Left ventricle myocardium inferior (tissue), 1 donor: ENCODE results near the gene ZNF586. TPM values are rescaled to one million over a fixed set of nuclear protein-coding genes. Genes with fewer than 3 reads are reported as not detected.
"Not testable (repeated sequence)": the region's sequence is repeated elsewhere in the genome, so short reads cannot be mapped to it uniquely, and the experiment has no call there.

Experiments used
- DNase-seq: peaks from one replicate; pipeline ENCODE4 v3.0.0-alpha.2; 2020
- H3K27ac ChIP-seq: fragments of 200-600 bp; replicated peaks from 2 replicates; pipeline ENCODE4 v1.8.0; 2021
- H3K27me3 ChIP-seq: fragments of 200-600 bp; 2 replicates; pipeline ENCODE4 v1.8.0; 2021; ENCODE audit warnings: low read depth
- H3K36me3 ChIP-seq: fragments of 200-600 bp; 2 replicates; pipeline ENCODE4 v1.8.0; 2021
- H3K4me1 ChIP-seq: fragments of 200-600 bp; 2 replicates; pipeline ENCODE4 v1.8.0; 2021
- H3K4me3 ChIP-seq: fragments of 200-600 bp; 2 replicates; pipeline ENCODE4 v1.8.0; 2021; ENCODE audit warnings: mild to moderate bottlenecking, moderate library complexity
- H3K9me3 ChIP-seq: fragments of 200-600 bp; replicated peaks from 2 replicates; pipeline ENCODE4 v1.8.0; 2021
- intact Hi-C: fragments of 100-400 bp; cut with micrococcal nuclease; formaldehyde crosslinking; loops from one replicate; pipeline ENCODE4 v1.11.0; 2022
- total RNA-seq: library from RNA; stranded (reverse); fragmentation: NEBNext Ultra II Directional; extraction: Animal tissue kit (Norgen Biotek cat#: 25700); gene quantifications from one replicate; pipeline ENCODE4 v1.2.1, GENCODE V29; 2021
- TF ChIP-seq, protein P1 (sequence below): fragments of 200-600 bp; IDR thresholded peaks from 2 replicates; pipeline ENCODE4 v1.8.0; 2021; ENCODE audit warnings: antibody characterized with exemption, mild to moderate bottlenecking, borderline replicate concordance
- donor health status: DM: no; HTN: yes; CAD: no; lungs with severe emphysema.

The ZNF586 gene
- total RNA-seq, 1 donor from 2014 or later, result 12.0 TPM

DNA sequence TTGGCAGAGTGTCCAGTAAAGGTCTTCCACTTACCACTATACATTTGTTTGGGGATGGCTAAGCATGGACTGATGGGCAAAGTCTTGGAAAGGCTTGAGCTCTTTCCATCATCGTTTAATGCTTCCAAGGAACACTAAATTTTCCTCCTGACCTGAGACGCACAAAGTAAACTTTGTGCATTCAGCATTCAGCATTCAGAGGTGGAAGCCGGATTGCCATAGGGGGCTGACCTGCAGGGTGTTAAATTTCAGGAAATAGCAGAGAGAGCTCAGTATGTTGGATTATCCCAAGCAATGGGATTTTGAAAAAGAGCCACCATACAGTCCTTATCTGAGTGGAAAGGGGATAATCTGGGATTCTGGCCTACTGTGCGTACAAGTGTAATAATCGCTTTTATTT is 31.2 kb downstream of the ZNF586 start:
- H3K36me3 ChIP-seq, result peaks cover 18% of the 10 kb centered on the region
- no peak overlapping the region for H3K27ac ChIP-seq
- no peak overlapping the region for H3K4me3 ChIP-seq
- no peaks in the 10 kb centered on the region for H3K9me3 ChIP-seq
- intact Hi-C loops, result no loop called here
- TF ChIP-seq, protein P1, sequence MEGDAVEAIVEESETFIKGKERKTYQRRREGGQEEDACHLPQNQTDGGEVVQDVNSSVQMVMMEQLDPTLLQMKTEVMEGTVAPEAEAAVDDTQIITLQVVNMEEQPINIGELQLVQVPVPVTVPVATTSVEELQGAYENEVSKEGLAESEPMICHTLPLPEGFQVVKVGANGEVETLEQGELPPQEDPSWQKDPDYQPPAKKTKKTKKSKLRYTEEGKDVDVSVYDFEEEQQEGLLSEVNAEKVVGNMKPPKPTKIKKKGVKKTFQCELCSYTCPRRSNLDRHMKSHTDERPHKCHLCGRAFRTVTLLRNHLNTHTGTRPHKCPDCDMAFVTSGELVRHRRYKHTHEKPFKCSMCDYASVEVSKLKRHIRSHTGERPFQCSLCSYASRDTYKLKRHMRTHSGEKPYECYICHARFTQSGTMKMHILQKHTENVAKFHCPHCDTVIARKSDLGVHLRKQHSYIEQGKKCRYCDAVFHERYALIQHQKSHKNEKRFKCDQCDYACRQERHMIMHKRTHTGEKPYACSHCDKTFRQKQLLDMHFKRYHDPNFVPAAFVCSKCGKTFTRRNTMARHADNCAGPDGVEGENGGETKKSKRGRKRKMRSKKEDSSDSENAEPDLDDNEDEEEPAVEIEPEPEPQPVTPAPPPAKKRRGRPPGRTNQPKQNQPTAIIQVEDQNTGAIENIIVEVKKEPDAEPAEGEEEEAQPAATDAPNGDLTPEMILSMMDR, result no peak
- no peaks in the 10 kb centered on the region for H3K27me3 ChIP-seq
- peaks cover 53% of the 10 kb centered on the region for H3K4me1 ChIP-seq
- no peak for DNase-seq

- Histone ChIP-seq H3K9me3 (no peaks in the 10 kb centered on the region), H3K27ac (no peak overlapping the region), H3K4me1 (peaks cover 53% of the 10 kb centered on the region), H3K36me3 (peaks cover 25% of the 10 kb centered on the region), H3K27me3 (no peaks in the 10 kb centered on the region), H3K4me3 (no peak overlapping the region)
- intact Hi-C loops, result no loop called here
- TF ChIP-seq, protein P1, result no peak
- no peak for DNase-seq
These were observed 32.8 kb downstream of the ZNF586 start for GRCh38 chr19:57802269-57802668.

DNA sequence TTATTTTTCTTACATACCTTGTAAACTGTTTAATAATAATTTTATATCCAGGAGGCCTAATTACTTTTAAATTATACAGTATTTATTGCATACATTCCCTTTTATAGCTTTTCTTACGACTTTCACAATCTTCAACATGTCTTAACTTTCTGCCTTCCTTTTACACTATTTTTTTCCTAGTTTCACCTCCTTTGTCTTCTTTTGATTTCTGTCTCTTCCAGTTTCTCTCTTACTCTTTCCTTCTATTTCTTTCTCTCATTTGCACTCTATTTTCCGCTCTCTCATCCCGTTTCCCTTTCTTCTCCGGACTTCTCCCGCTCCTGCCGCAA is 33.8 kb downstream of the ZNF586 start:
- Histone ChIP-seq H3K27me3 (no peaks in the 10 kb centered on the region), H3K4me1 (peaks cover 53% of the 10 kb centered on the region), H3K9me3 (no peaks in the 10 kb centered on the region), H3K36me3 (peaks cover 31% of the 10 kb centered on the region), H3K27ac (peak overlapping the region; percentile 71), H3K4me3 (peak overlapping the region; percentile 64)
- no peak for DNase-seq
- TF ChIP-seq, protein P1, result no peak
- intact Hi-C loops, result no loop called here

DNA sequence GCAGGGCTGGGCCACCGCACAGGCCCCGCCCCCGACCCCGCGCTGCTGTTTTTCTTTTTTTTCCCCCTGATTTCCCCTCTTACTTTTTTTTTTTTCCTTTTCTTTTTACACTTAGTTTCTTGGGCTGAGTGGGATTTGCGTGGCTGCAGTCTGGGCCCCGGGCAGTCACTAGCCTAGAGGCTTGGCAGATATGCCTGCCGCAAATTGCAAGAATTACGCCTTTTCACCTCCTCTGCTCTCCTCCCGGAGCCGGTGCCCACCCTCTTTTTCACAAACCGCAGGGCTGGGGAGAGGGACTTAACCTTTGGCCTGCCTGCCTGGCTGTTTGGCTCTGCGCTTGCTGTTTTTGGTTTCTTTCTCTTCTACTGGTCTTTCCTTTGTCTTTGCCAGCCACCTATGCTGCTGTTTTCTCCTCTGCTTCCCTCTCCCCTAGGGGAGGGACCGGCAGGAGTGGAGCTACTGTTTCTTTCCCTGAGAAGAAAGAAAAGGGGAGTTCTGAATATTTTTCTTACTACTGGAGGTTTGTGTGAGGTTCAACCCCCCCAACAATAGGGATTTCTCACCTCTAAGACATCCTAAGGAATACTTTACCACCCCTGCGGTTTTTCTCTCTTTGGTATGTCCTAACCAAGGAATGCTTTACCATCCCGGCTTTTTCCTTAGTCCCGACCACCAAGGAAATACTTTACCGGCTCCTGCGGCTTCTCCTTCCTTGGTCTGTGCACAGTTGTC is 34.3 kb downstream of the ZNF586 start:
- peaks cover 35% of the 10 kb centered on the region for H3K36me3 ChIP-seq
- DNase-seq, result no peak
- peak overlapping the region; percentile 71 for H3K27ac ChIP-seq
- H3K4me1 ChIP-seq, result peaks cover 50% of the 10 kb centered on the region
- intact Hi-C loops, result no loop called here
- peak overlapping the region; percentile 64 for H3K4me3 ChIP-seq
- H3K27me3 ChIP-seq, result no peaks in the 10 kb centered on the region
- TF ChIP-seq, protein P1, result no peak
- no peaks in the 10 kb centered on the region for H3K9me3 ChIP-seq

DNA sequence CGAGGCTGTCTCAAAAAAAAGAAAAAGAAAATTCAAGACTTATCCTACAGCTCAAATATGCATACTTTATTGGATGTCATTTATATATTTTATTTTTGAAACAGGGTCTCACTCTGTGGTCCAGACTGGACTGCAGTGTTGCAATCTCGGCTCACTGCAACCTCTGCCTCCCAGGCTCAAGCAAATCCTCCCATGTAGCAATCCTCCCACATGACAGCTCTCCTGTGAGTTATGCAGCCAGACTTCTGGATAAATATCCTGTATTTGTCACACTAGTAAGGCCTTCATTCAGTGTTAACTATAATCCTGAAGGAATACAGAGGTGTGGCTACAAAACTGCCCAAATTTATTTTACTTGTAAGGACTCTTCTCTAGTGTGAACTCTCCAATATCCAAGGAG is 38.1 kb downstream of the ZNF586 start:
- no peak overlapping the region for H3K27ac ChIP-seq
- intact Hi-C loops, result no loop called here
- no peak overlapping the region for H3K4me3 ChIP-seq
- TF ChIP-seq, protein P1, result no peak
- H3K27me3 ChIP-seq, result no peaks in the 10 kb centered on the region
- peaks cover 63% of the 10 kb centered on the region for H3K36me3 ChIP-seq
- DNase-seq, result no peak
- no peaks in the 10 kb centered on the region for H3K9me3 ChIP-seq
- peaks cover 48% of the 10 kb centered on the region for H3K4me1 ChIP-seq

DNA sequence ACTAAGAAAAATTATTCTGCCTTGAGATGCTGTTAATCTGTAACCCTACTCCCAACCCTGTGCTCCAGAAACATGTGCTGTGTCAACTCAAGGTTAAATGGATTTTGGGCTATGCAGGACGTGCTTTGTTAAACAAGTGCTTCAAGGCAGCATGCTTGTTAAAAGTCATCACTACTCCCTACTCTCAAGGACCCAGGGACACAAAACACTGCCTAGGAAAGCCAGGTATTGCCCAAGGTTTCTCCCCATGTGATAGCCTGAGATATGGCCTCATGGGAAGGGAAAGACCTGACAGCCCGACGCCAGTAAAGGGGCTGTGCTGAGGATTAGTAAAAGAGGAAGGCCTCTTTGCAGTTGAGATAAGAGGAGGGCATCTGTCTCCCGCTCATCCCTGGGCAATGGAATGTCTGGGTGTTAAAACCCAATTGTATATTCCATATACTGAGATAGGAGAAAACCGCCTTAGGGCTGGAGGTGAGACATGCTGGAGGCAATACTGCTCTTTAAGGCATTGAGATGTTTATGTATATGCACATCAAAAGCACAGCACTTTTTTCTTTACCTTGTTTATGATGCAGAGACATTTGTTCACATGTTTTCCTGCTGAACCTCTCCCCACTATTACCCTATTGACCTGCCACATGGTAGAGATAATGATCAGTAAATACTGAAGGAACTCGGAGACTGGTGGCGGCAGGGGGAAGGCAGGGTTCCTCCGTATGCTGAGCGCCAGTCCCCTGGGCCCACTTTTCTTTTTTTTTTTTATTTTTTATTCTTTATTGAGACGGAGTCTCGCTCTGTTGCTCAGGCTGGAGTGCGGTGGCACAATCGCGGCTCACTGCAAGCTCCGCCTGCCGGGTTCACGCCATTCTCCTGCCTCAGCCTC is 41.2 kb downstream of the ZNF586 start:
- intact Hi-C loops, H3K27me3 ChIP-seq, H3K9me3 ChIP-seq, H3K27ac ChIP-seq, DNase-seq, H3K4me3 ChIP-seq: not testable (repeated sequence)
- peaks cover 43% of the 10 kb centered on the region for H3K4me1 ChIP-seq
- H3K36me3 ChIP-seq, result peaks cover 63% of the 10 kb centered on the region
